Measurements from ENCODE around the gene TANK.
"Not testable (repeated sequence)": the region's sequence is repeated elsewhere in the genome, so short reads cannot be mapped to it uniquely, and the experiment has no call there.

Gene TANK

DNA sequence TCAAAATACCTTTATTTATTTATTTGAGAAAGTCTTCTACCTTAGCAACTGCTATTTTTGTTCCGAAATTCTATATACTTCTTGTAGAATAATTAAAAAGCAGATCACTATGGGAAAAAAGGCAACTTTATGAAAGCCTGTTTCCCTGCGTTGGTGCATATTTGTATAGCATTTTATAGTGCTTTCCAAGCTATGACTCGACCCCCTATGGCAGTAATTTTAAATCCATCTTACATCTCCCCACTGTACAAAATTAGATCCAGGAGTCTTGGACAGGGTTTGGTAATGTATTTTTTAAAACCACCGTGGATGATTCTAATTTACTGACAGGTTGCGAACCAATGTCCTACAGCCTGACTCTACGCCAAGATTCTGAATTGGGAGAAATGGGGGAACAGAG, 10.1 kb downstream of the TANK start:
- no peak overlapping the region for H3K4me3 Mint-ChIP-seq
- H3K27ac Mint-ChIP-seq = no peak overlapping the region
- H3K9me3 Mint-ChIP-seq (ENCODE audit: low read depth) = no peaks in the 10 kb centered on the region
- H3K4me1 Mint-ChIP-seq (ENCODE audit: low read depth) = peaks cover 78% of the 10 kb centered on the region
- H3K27me3 Mint-ChIP-seq = no peaks in the 10 kb centered on the region
- H3K36me3 Mint-ChIP-seq = peaks cover 36% of the 10 kb centered on the region

DNA sequence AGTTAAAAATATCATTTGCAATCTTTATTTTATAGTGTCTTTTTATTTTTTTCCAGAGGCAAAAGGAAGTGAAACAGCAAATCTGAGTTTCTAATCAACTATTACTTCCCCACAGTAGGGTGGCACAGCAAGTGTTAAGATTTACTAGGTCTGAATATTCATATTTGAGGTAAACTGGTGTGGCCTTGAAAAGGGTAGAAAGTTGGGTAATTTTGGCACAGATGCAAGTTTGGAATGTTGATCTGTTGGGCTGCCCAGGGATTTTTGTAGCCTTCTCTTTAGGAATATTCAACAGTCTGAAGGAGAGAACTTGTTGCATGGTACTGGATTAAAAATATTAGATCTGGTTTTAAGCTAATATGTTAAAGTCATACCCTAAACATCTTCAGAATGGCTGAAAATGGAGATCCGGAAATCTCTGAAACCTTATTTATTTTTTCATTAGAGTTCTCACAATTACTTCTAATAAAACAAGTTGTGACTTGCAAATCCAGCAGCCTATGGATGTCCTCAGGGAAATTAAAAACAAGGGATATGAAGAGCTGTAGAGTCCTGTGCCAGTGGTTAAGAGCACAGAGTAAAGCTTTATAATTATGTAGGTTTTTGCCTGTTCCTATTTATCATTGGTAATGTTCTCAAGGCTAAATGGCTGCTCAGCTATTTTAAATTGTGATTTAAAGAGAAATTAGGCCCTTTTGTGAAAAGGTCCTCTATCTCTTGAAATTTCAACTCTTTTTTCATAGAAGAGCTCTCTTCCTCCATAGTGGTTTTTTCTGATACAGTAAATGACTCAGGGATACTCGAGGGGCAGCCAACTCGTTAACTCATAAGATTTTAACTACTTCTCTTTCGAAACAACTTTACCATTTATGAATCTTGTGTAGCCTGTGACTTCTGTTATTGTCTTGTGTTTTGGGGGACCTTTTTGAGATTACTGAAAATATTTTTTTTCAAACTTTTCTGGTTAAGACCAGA, 11.0 kb downstream of the TANK start:
- no peaks in the 10 kb centered on the region for H3K9me3 Mint-ChIP-seq (ENCODE audit: low read depth)
- peaks cover 36% of the 10 kb centered on the region for H3K36me3 Mint-ChIP-seq
- peak overlapping the region; percentile 31 for H3K27ac Mint-ChIP-seq
- no peaks in the 10 kb centered on the region for H3K27me3 Mint-ChIP-seq
- peaks cover 69% of the 10 kb centered on the region for H3K4me1 Mint-ChIP-seq (ENCODE audit: low read depth)
- no peak overlapping the region for H3K4me3 Mint-ChIP-seq

DNA sequence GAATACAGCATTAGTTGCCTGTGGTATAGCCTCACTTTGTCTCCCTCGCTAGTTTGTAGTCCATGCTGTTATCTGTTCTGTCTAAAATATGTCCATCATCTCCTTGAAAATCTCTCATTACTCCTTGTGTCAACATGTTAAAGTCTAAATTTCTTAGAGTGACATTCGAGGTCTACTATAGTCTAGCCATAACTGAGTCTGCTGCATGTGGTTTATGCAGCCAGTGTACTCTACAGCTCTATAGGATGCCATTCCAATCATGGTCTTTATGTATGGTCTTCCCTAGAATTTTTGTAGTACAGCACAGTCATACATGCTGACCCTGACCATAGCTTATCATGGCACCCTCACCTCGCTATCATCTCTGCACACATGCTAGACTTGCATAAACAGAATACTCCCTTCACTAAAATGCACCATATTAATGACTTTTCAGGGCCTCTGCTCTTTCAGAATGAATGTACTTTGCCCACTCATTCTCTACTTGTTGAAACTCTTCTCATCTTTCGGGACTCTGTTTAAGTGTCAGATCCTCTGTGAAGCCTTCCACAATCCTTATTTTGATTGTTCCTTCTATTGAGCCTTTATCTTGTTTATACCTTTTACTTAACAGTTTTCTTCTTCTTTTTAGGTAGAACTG, 12.8 kb downstream of the TANK start:
- no peaks in the 10 kb centered on the region for H3K9me3 Mint-ChIP-seq (ENCODE audit: low read depth)
- peaks cover 59% of the 10 kb centered on the region for H3K4me1 Mint-ChIP-seq (ENCODE audit: low read depth)
- H3K27ac Mint-ChIP-seq = no peak overlapping the region
- no peak overlapping the region for H3K4me3 Mint-ChIP-seq
- H3K27me3 Mint-ChIP-seq = no peaks in the 10 kb centered on the region
- peaks cover 35% of the 10 kb centered on the region for H3K36me3 Mint-ChIP-seq

DNA sequence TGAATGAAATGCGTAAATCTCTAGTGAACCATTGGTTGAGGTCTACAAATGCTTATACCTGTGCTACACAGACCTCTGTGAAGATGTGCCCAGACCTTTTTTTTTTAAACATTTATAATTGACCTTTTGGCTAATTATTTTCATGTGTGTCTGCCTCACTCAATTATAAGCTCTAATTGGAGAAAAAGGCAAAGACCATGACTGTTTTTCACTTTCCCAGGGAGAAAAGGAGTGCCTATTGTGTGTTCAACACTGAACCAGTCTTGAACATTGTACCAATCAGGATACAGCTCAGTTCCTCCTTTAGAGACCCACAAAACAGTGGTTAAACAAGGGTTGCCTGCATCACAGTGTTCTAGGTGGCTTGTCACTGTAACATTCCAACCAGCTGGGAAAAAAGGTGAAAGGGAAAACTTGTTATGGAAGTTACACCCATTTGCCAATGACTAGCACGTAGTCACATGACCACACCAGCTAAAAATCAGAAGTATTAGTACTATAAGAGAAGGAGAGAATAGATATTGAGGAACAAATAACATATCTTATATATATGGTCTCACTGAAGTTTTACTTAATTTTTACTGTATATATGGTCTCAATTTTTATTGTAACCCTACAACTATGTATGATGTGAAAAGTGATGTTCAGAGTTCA, 13.4 kb downstream of the TANK start:
- Mint-ChIP-seq H3K4me1 (ENCODE audit: low read depth) (peaks cover 63% of the 10 kb centered on the region), H3K36me3 (peaks cover 35% of the 10 kb centered on the region), H3K27ac (no peak overlapping the region), H3K4me3 (no peak overlapping the region), H3K27me3 (no peaks in the 10 kb centered on the region), H3K9me3 (ENCODE audit: low read depth) (no peaks in the 10 kb centered on the region)

DNA sequence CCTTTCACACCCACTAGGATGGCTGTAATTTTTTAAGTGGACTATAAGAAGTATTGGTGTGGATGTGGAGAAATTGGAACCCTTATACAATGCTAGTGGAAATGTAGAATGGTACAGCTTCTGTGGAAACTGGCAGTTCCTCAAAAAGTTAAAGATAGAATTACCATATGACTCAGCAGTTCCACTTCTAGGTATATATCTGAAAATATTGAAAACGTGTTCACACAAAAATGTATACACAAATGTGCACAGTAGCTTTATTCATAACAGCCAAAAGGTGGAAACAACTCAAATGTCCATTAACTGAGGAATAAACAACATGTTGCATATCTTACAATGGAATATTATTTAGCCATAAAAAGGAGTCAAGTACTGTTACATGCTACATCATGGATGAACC, 17.7 kb downstream of the TANK start:
- no peaks in the 10 kb centered on the region for H3K9me3 Mint-ChIP-seq (ENCODE audit: low read depth)
- H3K36me3 Mint-ChIP-seq = peaks cover 44% of the 10 kb centered on the region
- H3K27me3 Mint-ChIP-seq = no peaks in the 10 kb centered on the region
- peaks cover 30% of the 10 kb centered on the region for H3K4me1 Mint-ChIP-seq (ENCODE audit: low read depth)
- H3K4me3 Mint-ChIP-seq = no peak overlapping the region
- no peak overlapping the region for H3K27ac Mint-ChIP-seq

- Mint-ChIP-seq H3K4me3 (no peak overlapping the region), H3K27me3 (no peaks in the 10 kb centered on the region), H3K4me1 (ENCODE audit: low read depth) (peaks cover 23% of the 10 kb centered on the region), H3K27ac (no peak overlapping the region), H3K36me3 (peaks cover 37% of the 10 kb centered on the region), H3K9me3 (ENCODE audit: low read depth) (no peaks in the 10 kb centered on the region)
Observed at GRCh38 chr2:161178756-161179155, 18.5 kb downstream of the TANK start.

DNA sequence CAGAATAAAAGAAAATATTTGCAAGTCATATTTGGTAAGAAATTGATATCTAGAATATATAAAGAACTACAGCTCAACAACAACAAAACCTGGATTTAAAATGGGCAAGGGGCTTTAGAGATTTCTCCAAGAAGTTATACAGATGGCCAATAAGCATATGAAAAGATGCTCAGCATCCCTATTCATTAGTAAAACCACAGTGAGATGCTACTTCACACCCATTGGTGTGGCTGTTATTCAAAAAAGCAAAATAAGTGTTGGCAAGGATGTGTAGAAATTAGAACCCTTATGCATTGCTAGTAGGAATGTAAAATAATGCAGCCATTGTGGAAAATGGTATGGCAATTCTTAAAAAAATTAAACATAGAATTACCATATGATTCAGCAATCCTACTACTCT, 29.8 kb downstream of the TANK start:
- Mint-ChIP-seq H3K27ac (no peak overlapping the region), H3K27me3 (no peaks in the 10 kb centered on the region), H3K4me1 (ENCODE audit: low read depth) (peaks cover 23% of the 10 kb centered on the region), H3K4me3 (no peak overlapping the region), H3K36me3 (peaks cover 45% of the 10 kb centered on the region), H3K9me3 (ENCODE audit: low read depth) (no peaks in the 10 kb centered on the region)

DNA sequence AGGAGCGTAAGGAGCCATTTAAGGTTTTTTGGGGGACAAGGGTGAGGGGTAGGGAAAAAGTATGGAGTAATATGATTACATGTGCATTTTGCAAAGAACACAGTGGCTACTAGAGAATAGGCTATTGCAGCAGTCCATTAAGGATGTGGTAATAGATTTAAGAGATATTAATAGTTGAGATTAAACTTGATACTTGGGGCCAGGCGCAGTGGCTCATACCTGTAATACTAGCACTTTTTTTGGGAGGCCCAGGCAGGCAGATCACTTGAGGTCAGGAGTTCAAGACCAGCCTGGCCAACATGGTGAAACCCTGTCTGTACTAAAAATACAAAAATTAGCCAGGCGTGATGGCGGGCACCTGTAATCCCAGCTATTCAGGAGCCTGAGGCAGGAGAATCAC, 35.4 kb downstream of the TANK start:
- Mint-ChIP-seq H3K36me3 (peaks cover 43% of the 10 kb centered on the region), H3K4me1 (ENCODE audit: low read depth) (peaks cover 37% of the 10 kb centered on the region)
- not testable (repeated sequence) for H3K27ac Mint-ChIP-seq; H3K4me3 Mint-ChIP-seq; H3K27me3 Mint-ChIP-seq; H3K9me3 Mint-ChIP-seq (ENCODE audit: low read depth)

DNA sequence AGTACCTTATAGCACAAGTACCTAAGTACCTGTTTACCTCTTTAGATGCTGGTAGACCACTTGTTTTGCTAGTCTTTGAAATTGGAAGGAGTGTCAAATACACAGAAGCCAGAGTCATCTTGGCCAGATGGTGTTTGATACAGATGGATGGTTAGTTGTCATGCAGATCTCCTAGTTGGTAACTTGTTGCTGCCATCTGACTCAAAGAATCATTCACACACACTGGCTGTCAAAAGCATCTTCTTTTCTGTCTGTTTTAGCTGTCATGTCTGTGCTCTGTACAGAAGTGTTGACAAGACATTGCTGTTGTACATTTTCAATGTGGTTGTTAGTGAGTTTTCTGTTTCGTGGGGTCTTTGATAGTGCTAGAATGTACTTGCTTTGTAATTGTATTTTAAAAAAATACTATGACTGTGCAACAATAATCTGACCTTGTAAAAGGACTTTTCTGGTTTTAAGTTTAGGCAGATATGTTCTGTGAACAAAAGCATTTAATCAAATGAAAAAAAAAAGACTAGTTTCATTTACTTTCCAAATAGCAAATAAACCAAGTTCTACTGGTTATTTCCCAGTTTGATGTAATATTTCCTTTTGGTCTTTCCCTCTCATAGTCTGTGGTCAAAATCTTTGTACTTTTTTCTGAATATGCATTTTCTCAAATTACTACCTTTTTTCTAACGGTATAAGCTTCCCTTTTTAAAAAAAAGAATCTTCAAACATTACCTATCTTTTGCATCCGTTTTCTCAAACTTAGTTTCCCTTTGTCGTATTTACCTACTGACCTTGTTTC, 39.9 kb downstream of the TANK start:
- no peak overlapping the region for H3K4me3 Mint-ChIP-seq
- H3K4me1 Mint-ChIP-seq (ENCODE audit: low read depth) = peaks cover 36% of the 10 kb centered on the region
- H3K27ac Mint-ChIP-seq = peak overlapping the region; percentile 56
- no peaks in the 10 kb centered on the region for H3K27me3 Mint-ChIP-seq
- peaks cover 24% of the 10 kb centered on the region for H3K36me3 Mint-ChIP-seq
- H3K9me3 Mint-ChIP-seq (ENCODE audit: low read depth) = peaks cover 3% of the 10 kb centered on the region

- Mint-ChIP-seq H3K36me3 (peaks cover 5% of the 10 kb centered on the region), H3K4me3 (no peak overlapping the region), H3K4me1 (ENCODE audit: low read depth) (peaks cover 14% of the 10 kb centered on the region), H3K9me3 (ENCODE audit: low read depth) (no peaks in the 10 kb centered on the region), H3K27me3 (no peaks in the 10 kb centered on the region), H3K27ac (no peak overlapping the region)
Observed at GRCh38 chr2:161204846-161205245, 44.6 kb downstream of the TANK start.

- Mint-ChIP-seq H3K9me3 (ENCODE audit: low read depth) (no peaks in the 10 kb centered on the region), H3K4me3 (no peak overlapping the region), H3K36me3 (peaks cover 10% of the 10 kb centered on the region), H3K27me3 (no peaks in the 10 kb centered on the region), H3K27ac (no peak overlapping the region), H3K4me1 (ENCODE audit: low read depth) (peaks cover 5% of the 10 kb centered on the region)
Observed at GRCh38 chr2:161206471-161207032, 46.3 kb downstream of the TANK start.

DNA sequence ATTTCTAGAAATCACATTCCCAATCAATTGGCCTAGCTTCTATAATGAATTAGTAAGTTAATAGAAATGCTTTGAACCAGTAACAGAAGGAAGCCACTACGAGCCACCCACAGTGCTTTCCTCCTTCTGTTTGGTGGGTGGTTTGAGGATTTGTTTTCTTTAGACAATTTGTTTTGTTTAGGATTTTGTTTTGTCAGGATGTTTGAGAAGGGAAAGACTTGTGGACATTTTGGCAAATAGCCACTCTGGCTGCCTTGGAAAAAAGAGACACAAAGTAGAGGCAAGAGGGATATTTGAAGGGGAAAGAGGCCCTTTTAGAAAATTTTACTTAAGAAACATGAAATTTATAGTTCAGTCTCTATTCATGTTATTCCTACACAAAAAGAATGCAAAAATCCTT, 47.7 kb downstream of the TANK start:
- no peak overlapping the region for H3K27ac Mint-ChIP-seq

DNA sequence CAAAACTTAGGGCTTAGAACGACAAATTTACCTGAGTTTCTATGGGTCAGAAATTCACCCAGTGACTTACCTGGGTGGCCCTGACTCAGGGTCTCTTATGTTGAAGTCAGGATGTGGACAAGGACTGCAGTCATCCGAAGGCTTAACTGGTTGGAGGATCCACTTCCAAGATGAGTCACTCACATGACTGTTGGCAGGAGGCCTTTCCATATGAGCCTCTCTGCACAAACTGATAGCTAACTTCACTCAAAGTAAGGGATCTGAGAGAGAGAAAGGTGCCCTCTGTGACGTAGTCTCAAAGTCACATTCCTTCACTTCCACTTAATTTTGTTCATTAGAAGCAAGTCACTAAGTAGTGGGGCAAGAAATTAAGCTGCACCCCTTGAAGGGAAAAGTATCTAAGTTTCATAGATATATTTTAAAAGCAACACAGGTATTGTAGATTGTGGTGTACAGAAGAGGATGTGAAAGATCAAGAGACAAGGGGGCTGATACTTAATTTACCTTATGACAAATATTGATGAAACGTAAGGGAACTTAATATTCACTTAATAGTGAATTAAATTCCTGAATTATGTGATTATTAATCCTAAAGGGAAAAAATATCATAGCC, 48.4 kb downstream of the TANK start:
- H3K4me1 Mint-ChIP-seq (ENCODE audit: low read depth) = peaks cover 3% of the 10 kb centered on the region
- no peaks in the 10 kb centered on the region for H3K9me3 Mint-ChIP-seq (ENCODE audit: low read depth)
- no peak overlapping the region for H3K4me3 Mint-ChIP-seq
- no peak overlapping the region for H3K27ac Mint-ChIP-seq
- H3K27me3 Mint-ChIP-seq = no peaks in the 10 kb centered on the region
- H3K36me3 Mint-ChIP-seq = peaks cover 10% of the 10 kb centered on the region

More for the DNA sequence above, 47.7 kb downstream of the TANK start:
- Mint-ChIP-seq H3K4me1 (ENCODE audit: low read depth) (peaks cover 3% of the 10 kb centered on the region), H3K9me3 (ENCODE audit: low read depth) (no peaks in the 10 kb centered on the region), H3K36me3 (peaks cover 10% of the 10 kb centered on the region), H3K27me3 (no peaks in the 10 kb centered on the region), H3K4me3 (no peak overlapping the region)

GRCh38 chr2:161209902-161210301, 49.7 kb downstream of the TANK start:
- no peak overlapping the region for H3K4me3 Mint-ChIP-seq
- no peak overlapping the region for H3K27ac Mint-ChIP-seq
- no peaks in the 10 kb centered on the region for H3K9me3 Mint-ChIP-seq (ENCODE audit: low read depth)
- H3K27me3 Mint-ChIP-seq = no peaks in the 10 kb centered on the region
- H3K36me3 Mint-ChIP-seq = peaks cover 10% of the 10 kb centered on the region
- peaks cover 7% of the 10 kb centered on the region for H3K4me1 Mint-ChIP-seq (ENCODE audit: low read depth)

All from activated naive CD8-positive, alpha-beta T cell (primary cell).